Bronchial epithelial cell (primary cell): ENCODE data around the gene RNF224. TPM values are rescaled to one million over a fixed set of nuclear protein-coding genes. Genes with fewer than 3 reads are reported as not detected.

Experiments
- DNase-seq: peaks from one replicate; pipeline ENCODE4 v3.0.0-alpha.2; 2010; ENCODE audit warnings: low read depth
- FAIRE-seq: peaks from 2 replicates; lab custom pipeline; 2011; peaks lifted over from hg19 to GRCh38; lab: Jason Lieb, UNC
- H3K27me3 ChIP-seq: 2 replicates; pipeline ENCODE4 v1.5.1; 2011; ENCODE audit warnings: low read length; ENCODE audit not compliant: control insufficient read depth, insufficient read depth
- H3K36me3 ChIP-seq: 2 replicates; pipeline ENCODE4 v1.5.1; 2011; ENCODE audit warnings: low read length; ENCODE audit not compliant: control insufficient read depth, insufficient read depth
- H3K4me3 ChIP-seq: 2 replicates; pipeline ENCODE4 v1.5.1; 2011; ENCODE audit warnings: mild to moderate bottlenecking, low read depth, low read length, control low read depth
- CTCF ChIP-seq: IDR thresholded peaks from 2 replicates; pipeline ENCODE4 v1.5.1; 2011; ENCODE audit warnings: mild to moderate bottlenecking, moderate library complexity, low read length, control low read depth, inconsistent platforms; ENCODE audit not compliant: insufficient read depth, severe bottlenecking
- total RNA-seq: library from RNA; depleted of rRNA; stranded (reverse); fragments of >200 nt; gene quantifications from 2 replicates; pipeline ENCODE4 v1.2.1, GENCODE V29; 2014

RNF224 gene
- total RNA-seq, 1 donor from 2014 or later = under 0.01 TPM

- DNase-seq (no peak), FAIRE-seq (no peak)
- Histone ChIP-seq H3K27me3 (no peaks in the 10 kb centered on the region), H3K36me3 (peaks cover 39% of the 10 kb centered on the region), H3K4me3 (no peak overlapping the region)
- no peak for TF ChIP-seq CTCF
Observed at GRCh38 chr9:137186385-137186784, 40.9 kb upstream of the RNF224 start.

- no peak for DNase-seq
- no peaks in the 10 kb centered on the region for H3K27me3 ChIP-seq
- peaks cover 39% of the 10 kb centered on the region for H3K36me3 ChIP-seq
- TF ChIP-seq CTCF = no peak
- peak overlapping the region; percentile 55 for H3K4me3 ChIP-seq
- FAIRE-seq = peak; percentile 86
Observed at GRCh38 chr9:137187386-137187785, 39.9 kb upstream of the RNF224 start.

- no peak for DNase-seq
- Histone ChIP-seq H3K36me3 (peaks cover 34% of the 10 kb centered on the region), H3K27me3 (no peaks in the 10 kb centered on the region), H3K4me3 (peak overlapping the region; percentile 55)
- no peak for TF ChIP-seq CTCF
- FAIRE-seq = no peak
Observed at GRCh38 chr9:137188086-137188489, 39.2 kb upstream of the RNF224 start.

- peaks cover 30% of the 10 kb centered on the region for H3K36me3 ChIP-seq
- no peaks in the 10 kb centered on the region for H3K27me3 ChIP-seq
- peak within 1 kb of the TSS; percentile 55 for H3K4me3 ChIP-seq
- DNase-seq = peak; percentile 80
- TF ChIP-seq CTCF = peak; percentile 72
- FAIRE-seq = no peak
Observed at GRCh38 chr9:137188490-137189296, 38.6 kb upstream of the RNF224 start, which contains the start of the genes ANAPC2 and SSNA1. TSS of gene ANAPC2 (minus strand) at chr9:137188560. CDS start at chr9:137188532, 28 bp downstream. TSS of gene SSNA1 (plus strand) at chr9:137188676. CDS start at chr9:137188727, 51 bp downstream.

GRCh38 chr9:137189297-137190295, 37.7 kb upstream of the RNF224 start:
- no peak for DNase-seq
- no peaks in the 10 kb centered on the region for H3K27me3 ChIP-seq
- H3K4me3 ChIP-seq = peak overlapping the region; percentile 55
- no peak for FAIRE-seq
- H3K36me3 ChIP-seq = peaks cover 25% of the 10 kb centered on the region
- TF ChIP-seq CTCF = no peak
